ENCODE data around the gene YPEL2. TPM values are rescaled to one million over a fixed set of nuclear protein-coding genes. Genes with fewer than 3 reads are reported as not detected.
A peak's percentile ranks its signal among the peaks of the same experiment; 100 is the strongest.

Gene YPEL2
- polyA plus RNA-seq, 1 of the 3 experiments (the other 2 are of a cell fraction): 3.2 TPM

GRCh38 chr17:59353936-59354755, 22.7 kb downstream of the YPEL2 start:
- ChIA-PET POLR2A (no interaction called here), CTCF (interaction anchor here (1.2 to 1.9 kb wide), 3 partner anchors 11 to 12 kb away, joined by 3 to 7 read pairs (median 3); no protein-coding TSS in a partner anchor)
- Histone ChIP-seq H2AFZ (ENCODE audit: low read depth) (no peak overlapping the region), H3F3A (replicated peaks; ENCODE audit: insufficient read depth) (peaks cover 30% of the 10 kb centered on the region), H3K9me2 (no peaks in the 10 kb centered on the region), H3K9ac (no peak overlapping the region), H3K27me3 (ENCODE audit: insufficient read depth) (no peaks in the 10 kb centered on the region), H3K4me3 (ENCODE audit: low read depth in 2 of 2, low read length in 1 of 2) (no peak overlapping the region), H3K4me2 (no peak overlapping the region), H4K20me1 (ENCODE audit: insufficient read depth) (no peaks in the 10 kb centered on the region), H3K36me3 (replicated peaks in 1 of 2; ENCODE audit: control insufficient read depth in 1 of 2, insufficient read depth in 2 of 2, low read length in 1 of 2) (peaks cover 2 to 5% of the 10 kb centered on the region in 2 experiments), H3K79me2 (ENCODE audit: insufficient read depth) (peaks cover 15% of the 10 kb centered on the region), H3K4me1 (ENCODE audit: control insufficient read depth in 1 of 2, insufficient read depth in 2 of 2, low read depth in 1 of 2, low read length in 1 of 2) (peaks cover 19 to 20% of the 10 kb centered on the region in 2 experiments), H3K9me3 (no peaks in the 10 kb centered on the region), H3K27ac (ENCODE audit: low read depth in 2 of 2, low read length in 1 of 2) (no peak overlapping the region)
- no peak for TF ChIP-seq IRF3 (IDR thresholded peaks at IDR 0.05; ENCODE audit: low read depth, low read length)
- 85% methylated on average over 9 of the region's 9 CpGs for WGBS (ENCODE audit: low lambda C conversion rate)
- DNase-seq: no peak

- Histone ChIP-seq H3K9ac (no peak overlapping the region), H4K20me1 (ENCODE audit: insufficient read depth) (no peaks in the 10 kb centered on the region), H3K4me1 (ENCODE audit: control insufficient read depth in 1 of 2, insufficient read depth in 2 of 2, low read depth in 1 of 2, low read length in 1 of 2) (peaks cover 19 to 20% of the 10 kb centered on the region in 2 experiments), H3K4me3 (ENCODE audit: low read depth in 2 of 2, low read length in 1 of 2) (no peak overlapping the region), H3F3A (replicated peaks; ENCODE audit: insufficient read depth) (peaks cover 28% of the 10 kb centered on the region), H3K9me3 (no peaks in the 10 kb centered on the region), H3K9me2 (no peaks in the 10 kb centered on the region), H3K27ac (ENCODE audit: low read depth in 2 of 2, low read length in 1 of 2) (no peak overlapping the region; a peak in 1 of 4 replicates), H3K4me2 (no peak overlapping the region), H2AFZ (ENCODE audit: low read depth) (no peak overlapping the region), H3K79me2 (ENCODE audit: insufficient read depth) (peaks cover 18% of the 10 kb centered on the region), H3K36me3 (replicated peaks in 1 of 2; ENCODE audit: control insufficient read depth in 1 of 2, insufficient read depth in 2 of 2, low read length in 1 of 2) (peaks cover 2 to 5% of the 10 kb centered on the region in 2 experiments), H3K27me3 (ENCODE audit: insufficient read depth) (no peaks in the 10 kb centered on the region)
- ChIA-PET CTCF (interaction anchor here (0.8 to 2.7 kb wide), 6 partner anchors 11 to 86 kb away, joined by 3 to 15 read pairs (median 5); no protein-coding TSS in a partner anchor), POLR2A (no interaction called here)
- peak; percentile 42 for TF ChIP-seq PBX3 (IDR thresholded peaks at IDR 0.05)
- no peak for TF ChIP-seq USF1 (IDR thresholded peaks at IDR 0.05; ENCODE audit: borderline replicate concordance, low read depth)
- DNase-seq: no peak
- 86% methylated on average over 4 of the region's 4 CpGs for whole genome bisulfite sequencing (ENCODE audit: low lambda C conversion rate)
Observed at GRCh38 chr17:59355030-59355701, 23.7 kb downstream of the YPEL2 start.

Data from SK-N-SH (cell line).